PC-9 (cell line): ENCODE data around the gene IQCH. TPM values are rescaled to one million over a fixed set of nuclear protein-coding genes. Genes with fewer than 3 reads are reported as not detected.
"Not testable (repeated sequence)": the region's sequence is repeated elsewhere in the genome, so short reads cannot be mapped to it uniquely, and the experiment has no call there.

Experiments used
- BruUV-seq: library from RNA; stranded (reverse); fragments of 400-500 nt; replicated peaks from 2 replicates; lab custom pipeline; 2021; lab: Mats Ljungman, UMichigan
- CTCF ChIA-PET: fragments of 300-600 bp; sonication (Branson Sonifier 250); formaldehyde crosslinking; loops from one replicate; lab custom pipeline; 2022; ENCODE audit warnings: antibody characterized with exemption; lab: Charles Lee
- POLR2A ChIA-PET: fragments of 300-600 bp; sonication (Branson Sonifier 250); formaldehyde crosslinking; loops from one replicate; lab custom pipeline; 2022; ENCODE audit warnings: antibody characterized with exemption; ENCODE audit not compliant: unreplicated experiment; lab: Charles Lee
- DNase-seq, 2 experiments: peaks; one replicate each; pipeline versions ENCODE4 v3.0.0 to v3.0.0-alpha.2; 2015 to 2022; ENCODE audit warnings: mixed read lengths in 1 of 2
- H2AFZ ChIP-seq: fragments of 200-600 bp; sonication (generic); 2 replicates; pipeline ENCODE4 v1.8.1; 2017; ENCODE audit warnings: antibody characterized with exemption
- H3F3A ChIP-seq: fragments of 200-600 bp; sonication (generic); 2 replicates; pipeline ENCODE4 v1.8.1; 2017; ENCODE audit warnings: antibody characterized with exemption, mild to moderate bottlenecking, low read depth; ENCODE audit not compliant: insufficient read depth
- H3K27ac ChIP-seq: fragments of 200-600 bp; sonication (generic); 2 replicates; pipeline ENCODE4 v1.6.1; 2016; ENCODE audit warnings: mixed run types
- H3K27me3 ChIP-seq: fragments of 200-600 bp; sonication (generic); 2 replicates; pipeline ENCODE4 v1.6.1; 2016; ENCODE audit warnings: low read depth, mixed run types; ENCODE audit not compliant: insufficient read depth
- H3K36me3 ChIP-seq: fragments of 200-600 bp; sonication (generic); 2 replicates; pipeline ENCODE4 v1.6.1; 2016; ENCODE audit warnings: low read depth, mixed run types
- H3K4me1 ChIP-seq: fragments of 200-600 bp; sonication (generic); replicated peaks from 2 replicates; pipeline ENCODE4 v1.6.1; 2016; ENCODE audit warnings: mixed run types; ENCODE audit not compliant: insufficient read depth
- H3K4me2 ChIP-seq: fragments of 200-600 bp; sonication (generic); 2 replicates; pipeline ENCODE4 v1.6.1; 2017; ENCODE audit warnings: mixed run types
- H3K4me3 ChIP-seq: fragments of 200-600 bp; sonication (generic); 2 replicates; pipeline ENCODE4 v1.6.1; 2016; ENCODE audit warnings: mixed run types
- H3K79me2 ChIP-seq: fragments of 200-600 bp; sonication (generic); 2 replicates; pipeline ENCODE4 v1.6.1; 2017; ENCODE audit warnings: low read depth, mixed run types
- H3K9me2 ChIP-seq: fragments of 200-600 bp; sonication (generic); 2 replicates; pipeline ENCODE4 v1.8.1; 2017; ENCODE audit warnings: mild to moderate bottlenecking; ENCODE audit not compliant: insufficient read depth
- H3K9me3 ChIP-seq: fragments of 200-600 bp; sonication (generic); 2 replicates; pipeline ENCODE4 v1.8.1; 2016; ENCODE audit warnings: low read depth; ENCODE audit not compliant: insufficient read depth
- H4K20me1 ChIP-seq: fragments of 200-600 bp; sonication (generic); 2 replicates; pipeline ENCODE4 v1.8.1; 2017; ENCODE audit not compliant: insufficient read depth
- EZH2 ChIP-seq: fragments of 200-600 bp; sonication (generic); IDR thresholded peaks from 2 replicates; pipeline ENCODE4 v1.8.0; 2017; ENCODE audit warnings: antibody characterized with exemption, low read depth
- intact Hi-C: fragments of 100-400 bp; cut with micrococcal nuclease; formaldehyde crosslinking; loops from one replicate; pipeline ENCODE4 v1.10.0; 2022; ENCODE audit not compliant: unreplicated experiment
- total RNA-seq: library from RNA; stranded (reverse); gene quantifications from 2 replicates; pipeline ENCODE4 v1.2.3, GENCODE V29; 2021
- TF ChIP-seq, protein P1 (sequence below): fragments of 200-600 bp; sonication (generic); conservative IDR thresholded peaks from 2 replicates; pipeline ENCODE4 v1.6.1; 2017; ENCODE audit warnings: mixed run types, antibody characterized with exemption, mild to moderate bottlenecking, moderate library complexity

IQCH gene
- total RNA-seq, 1 experiment from 2014 or later: 7.5 TPM

DNA sequence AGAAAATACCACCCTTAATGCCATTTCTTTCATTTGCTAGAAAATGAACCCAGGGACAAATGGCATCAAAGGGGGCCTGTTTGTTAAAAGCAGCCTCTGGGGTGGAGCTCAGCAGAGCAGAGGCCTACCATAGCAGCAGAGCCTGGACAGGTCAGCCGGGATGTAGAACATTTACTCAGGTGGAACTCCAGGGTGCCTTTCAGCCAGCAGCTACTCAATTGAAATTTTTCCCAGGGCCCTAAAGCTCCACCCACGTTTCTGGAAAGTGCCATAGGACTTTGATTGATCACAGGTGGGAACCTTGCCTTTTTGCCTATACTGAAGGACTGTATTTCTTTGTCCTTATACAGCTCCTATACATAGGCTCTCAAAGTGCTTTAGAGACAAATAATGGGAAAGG is 191.9 kb downstream of the IQCH start:
- no TSS peak for BruUV-seq
- CTCF ChIA-PET: no interaction called here

DNA sequence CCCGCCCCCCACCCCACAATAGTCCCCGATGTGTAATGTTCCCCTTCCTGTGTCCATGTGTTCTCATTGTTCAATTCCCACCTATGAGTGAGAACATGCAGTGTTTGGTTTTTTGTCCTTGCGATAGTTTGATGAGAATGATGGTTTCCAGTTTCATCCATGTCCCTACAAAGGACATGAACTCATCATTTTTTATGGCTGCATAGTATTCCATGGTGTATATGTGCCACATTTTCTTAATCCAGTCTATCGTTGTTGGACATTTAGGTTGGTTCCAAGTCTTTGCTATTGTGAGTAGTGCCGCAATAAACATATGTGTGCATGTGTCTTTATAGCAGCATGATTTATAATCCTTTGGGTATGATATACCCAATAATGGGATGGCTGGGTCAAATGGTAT is 193.8 kb downstream of the IQCH start:
- BruUV-seq: not testable (repeated sequence)

More for the DNA sequence above, 191.9 kb downstream of the IQCH start:
- Histone ChIP-seq H3K27ac (no peak overlapping the region), H2AFZ (no peak overlapping the region), H3K36me3 (no peaks in the 10 kb centered on the region), H3F3A (no peaks in the 10 kb centered on the region), H3K9me2 (no peaks in the 10 kb centered on the region), H3K27me3 (no peaks in the 10 kb centered on the region), H3K4me3 (no peak overlapping the region), H3K9me3 (no peaks in the 10 kb centered on the region), H3K4me1 (no peaks in the 10 kb centered on the region), H4K20me1 (no peaks in the 10 kb centered on the region), H3K79me2 (no peaks in the 10 kb centered on the region), H3K4me2 (no peak overlapping the region)
- intact Hi-C loops: no loop called here
- DNase-seq: no peak
- POLR2A ChIA-PET: no interaction called here
- no peak for TF ChIP-seq EZH2
- TF ChIP-seq, protein P1, sequence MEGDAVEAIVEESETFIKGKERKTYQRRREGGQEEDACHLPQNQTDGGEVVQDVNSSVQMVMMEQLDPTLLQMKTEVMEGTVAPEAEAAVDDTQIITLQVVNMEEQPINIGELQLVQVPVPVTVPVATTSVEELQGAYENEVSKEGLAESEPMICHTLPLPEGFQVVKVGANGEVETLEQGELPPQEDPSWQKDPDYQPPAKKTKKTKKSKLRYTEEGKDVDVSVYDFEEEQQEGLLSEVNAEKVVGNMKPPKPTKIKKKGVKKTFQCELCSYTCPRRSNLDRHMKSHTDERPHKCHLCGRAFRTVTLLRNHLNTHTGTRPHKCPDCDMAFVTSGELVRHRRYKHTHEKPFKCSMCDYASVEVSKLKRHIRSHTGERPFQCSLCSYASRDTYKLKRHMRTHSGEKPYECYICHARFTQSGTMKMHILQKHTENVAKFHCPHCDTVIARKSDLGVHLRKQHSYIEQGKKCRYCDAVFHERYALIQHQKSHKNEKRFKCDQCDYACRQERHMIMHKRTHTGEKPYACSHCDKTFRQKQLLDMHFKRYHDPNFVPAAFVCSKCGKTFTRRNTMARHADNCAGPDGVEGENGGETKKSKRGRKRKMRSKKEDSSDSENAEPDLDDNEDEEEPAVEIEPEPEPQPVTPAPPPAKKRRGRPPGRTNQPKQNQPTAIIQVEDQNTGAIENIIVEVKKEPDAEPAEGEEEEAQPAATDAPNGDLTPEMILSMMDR: no peak

DNA sequence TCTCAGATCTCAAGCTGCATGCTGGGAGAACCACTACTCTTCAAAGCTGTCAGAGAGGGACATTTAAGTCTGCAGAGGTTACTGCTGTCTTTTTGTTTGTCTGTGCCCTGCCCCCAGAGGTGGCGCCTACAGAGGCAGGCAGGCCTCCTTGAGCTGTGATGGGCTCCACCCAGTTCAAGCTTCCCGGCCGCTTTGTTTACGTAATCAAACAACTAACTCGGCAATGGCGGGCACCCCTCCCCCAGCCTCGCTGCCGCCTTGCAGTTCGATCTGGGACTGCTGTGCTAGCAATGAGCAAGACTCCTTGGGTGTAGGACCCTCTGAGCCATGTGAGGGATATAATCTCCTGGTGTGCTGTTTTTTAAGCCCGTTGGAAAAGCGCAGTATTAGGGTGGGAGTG is 199.1 kb downstream of the IQCH start:
- H3K79me2 ChIP-seq, BruUV-seq, H3K27ac ChIP-seq, CTCF ChIA-PET, H3K4me2 ChIP-seq, H3K9me2 ChIP-seq, H3F3A ChIP-seq, H2AFZ ChIP-seq, H3K4me1 ChIP-seq, intact Hi-C loops, H3K36me3 ChIP-seq, H3K9me3 ChIP-seq, H3K27me3 ChIP-seq, H4K20me1 ChIP-seq, POLR2A ChIA-PET, DNase-seq, H3K4me3 ChIP-seq: not testable (repeated sequence)

More for the DNA sequence above, 193.8 kb downstream of the IQCH start:
- H3K4me3 ChIP-seq, H3F3A ChIP-seq, H4K20me1 ChIP-seq, intact Hi-C loops, H3K27me3 ChIP-seq, H3K9me3 ChIP-seq, H2AFZ ChIP-seq, H3K4me1 ChIP-seq, POLR2A ChIA-PET, H3K79me2 ChIP-seq, H3K4me2 ChIP-seq, H3K36me3 ChIP-seq, H3K9me2 ChIP-seq, DNase-seq, H3K27ac ChIP-seq, CTCF ChIA-PET: not testable (repeated sequence)

DNA sequence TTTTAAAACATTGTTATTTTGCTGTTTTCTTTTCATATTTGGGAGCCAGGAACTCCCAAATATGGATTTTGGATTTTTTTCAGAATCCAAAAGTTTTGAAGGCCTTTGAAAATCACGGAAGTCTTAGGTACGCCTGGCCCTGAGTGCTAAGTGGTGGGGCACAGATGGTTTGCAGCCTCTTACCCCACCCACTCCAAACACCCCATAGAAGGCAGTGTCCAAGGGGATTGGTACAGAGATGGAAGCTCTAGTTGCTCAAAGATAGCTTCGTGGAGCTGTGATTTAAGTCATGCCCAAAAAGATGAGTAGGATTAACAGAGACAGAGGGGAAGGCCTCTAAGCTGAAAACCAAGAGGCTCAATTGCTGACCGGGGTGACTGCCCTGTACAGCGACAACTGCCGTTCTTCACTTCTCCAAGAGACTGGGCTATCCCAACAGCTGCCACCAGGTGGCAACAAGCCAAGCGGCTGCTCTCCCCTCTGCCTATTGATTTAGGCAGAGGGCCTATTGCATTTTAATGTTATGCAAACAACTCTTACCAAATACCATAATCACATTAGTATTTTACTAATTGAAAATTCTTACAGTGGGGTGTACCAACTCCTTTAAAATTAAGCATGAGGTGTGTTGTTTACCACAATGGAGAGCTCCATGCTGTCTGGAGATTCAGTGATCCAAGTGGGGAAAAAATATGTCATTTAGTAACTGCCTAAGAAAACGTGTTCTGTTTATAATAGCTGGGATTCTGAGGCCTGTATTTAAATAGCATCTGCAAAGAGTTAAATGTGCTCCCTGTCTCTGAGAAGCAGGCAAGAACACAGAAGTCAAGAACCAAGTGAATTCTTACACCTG is 202.3 kb downstream of the IQCH start:
- BruUV-seq: no TSS peak
- H3K27me3 ChIP-seq: no peaks in the 10 kb centered on the region
- H3K4me2 ChIP-seq: no peak overlapping the region

More for the DNA sequence above, 202.3 kb downstream of the IQCH start:
- CTCF ChIA-PET: no interaction called here
- H3K9me2 ChIP-seq: no peaks in the 10 kb centered on the region
- H3F3A ChIP-seq: no peaks in the 10 kb centered on the region
- H3K9me3 ChIP-seq: no peaks in the 10 kb centered on the region
- H4K20me1 ChIP-seq: no peaks in the 10 kb centered on the region
- DNase-seq: peak in 1 of 2 experiments; percentile 58
- POLR2A ChIA-PET: no interaction called here
- H3K36me3 ChIP-seq: no peaks in the 10 kb centered on the region
- no peak for TF ChIP-seq EZH2
- TF ChIP-seq, protein P1: peak; percentile 81
- no peak overlapping the region for H3K4me3 ChIP-seq
- intact Hi-C loops: loop anchor here (1.0 kb wide), 1 partner anchor 379 kb away; no protein-coding TSS in a partner anchor
- no peaks in the 10 kb centered on the region for H3K79me2 ChIP-seq
- no peaks in the 10 kb centered on the region for H3K4me1 ChIP-seq
- no peak overlapping the region for H2AFZ ChIP-seq
- no peak overlapping the region for H3K27ac ChIP-seq
